ENCODE data around the gene SPDYE4. TPM values are rescaled to one million over a fixed set of nuclear protein-coding genes. Genes with fewer than 3 reads are reported as not detected.
"Not testable (repeated sequence)": the region's sequence is repeated elsewhere in the genome, so short reads cannot be mapped to it uniquely, and the experiment has no call there.

SPDYE4 gene
- total and polyA plus RNA-seq, 2 donors (not counting 1 experiment from before 2014, with no cell fraction given): not detected

- no peaks in the 10 kb centered on the region for H3K36me3 ChIP-seq (replicated peaks in 1 of 2; ENCODE audit: control extremely low read depth in 1 of 2, control insufficient read depth in 1 of 2, extremely low read depth in 1 of 2, insufficient read depth in 2 of 2, low read length in 1 of 2)
- Mint-ChIP-seq H3K4me3 (peak overlapping the region; percentile 76), H3K27ac (peak overlapping the region; percentile 95), H3K27me3 (peaks cover 4% of the 10 kb centered on the region), H3K4me1 (peaks cover 44% of the 10 kb centered on the region), H3K9me3 (ENCODE audit: insufficient read depth) (peaks cover 9% of the 10 kb centered on the region)
- peak overlapping the region; percentile 95 to 97 for H3K27ac ChIP-seq (ENCODE audit: low read length in 2 of 2)
- H3K4me1 ChIP-seq (ENCODE audit: control insufficient read depth in 2 of 2, insufficient read depth in 2 of 2, low read length in 2 of 2): peaks cover 36 to 42% of the 10 kb centered on the region in 2 donors
- no peak overlapping the region for H2AFZ ChIP-seq (ENCODE audit: insufficient read depth, low read depth, low read length, poor library complexity, severe bottlenecking)
- WGBS (ENCODE audit: insufficient coverage): 39% methylated on average over 3 of the region's 3 CpGs
- TF ChIP-seq EZH2 (IDR thresholded peaks at IDR 0.05; ENCODE audit: borderline replicate concordance, insufficient read depth, low read depth, low read length, poor library complexity, severe bottlenecking): no peak
- TF ChIP-seq, protein P1, sequence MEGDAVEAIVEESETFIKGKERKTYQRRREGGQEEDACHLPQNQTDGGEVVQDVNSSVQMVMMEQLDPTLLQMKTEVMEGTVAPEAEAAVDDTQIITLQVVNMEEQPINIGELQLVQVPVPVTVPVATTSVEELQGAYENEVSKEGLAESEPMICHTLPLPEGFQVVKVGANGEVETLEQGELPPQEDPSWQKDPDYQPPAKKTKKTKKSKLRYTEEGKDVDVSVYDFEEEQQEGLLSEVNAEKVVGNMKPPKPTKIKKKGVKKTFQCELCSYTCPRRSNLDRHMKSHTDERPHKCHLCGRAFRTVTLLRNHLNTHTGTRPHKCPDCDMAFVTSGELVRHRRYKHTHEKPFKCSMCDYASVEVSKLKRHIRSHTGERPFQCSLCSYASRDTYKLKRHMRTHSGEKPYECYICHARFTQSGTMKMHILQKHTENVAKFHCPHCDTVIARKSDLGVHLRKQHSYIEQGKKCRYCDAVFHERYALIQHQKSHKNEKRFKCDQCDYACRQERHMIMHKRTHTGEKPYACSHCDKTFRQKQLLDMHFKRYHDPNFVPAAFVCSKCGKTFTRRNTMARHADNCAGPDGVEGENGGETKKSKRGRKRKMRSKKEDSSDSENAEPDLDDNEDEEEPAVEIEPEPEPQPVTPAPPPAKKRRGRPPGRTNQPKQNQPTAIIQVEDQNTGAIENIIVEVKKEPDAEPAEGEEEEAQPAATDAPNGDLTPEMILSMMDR (IDR thresholded peaks at IDR 0.05): no peak
- peak; percentile 22 for ATAC-seq (ENCODE audit: low read depth)
- peaks cover 0 to 17% (median 7%) of the 10 kb centered on the region in 3 donors for H3K9me3 ChIP-seq (ENCODE audit: control extremely low read depth in 1 of 3, control insufficient read depth in 2 of 3, insufficient read depth in 1 of 3, low read length in 2 of 3)
- ChIA-PET CTCF (interaction anchor here (0.7 to 5.3 kb wide), 10 partner anchors 13 to 192 kb away, joined by 3 to 41 read pairs (median 6); no protein-coding TSS in a partner anchor), POLR2A (interaction anchor here (1.1 to 3.1 kb wide), 2 partner anchors 52 to 159 kb away, joined by 7 to 10 read pairs; partner anchors contain the start of gene PIK3R5)
- no peaks in the 10 kb centered on the region for H3K27me3 ChIP-seq (replicated peaks in 1 of 4; ENCODE audit: control extremely low read depth in 1 of 4, control insufficient read depth in 3 of 4, insufficient read depth in 4 of 4, low read length in 3 of 4)
- H3K79me2 ChIP-seq (ENCODE audit: control insufficient read depth, insufficient read depth, low read length): no peaks in the 10 kb centered on the region
- H3K4me3 ChIP-seq (ENCODE audit: control extremely low read depth in 1 of 5, extremely low read depth in 1 of 5, insufficient read depth in 1 of 5, low read depth in 2 of 5, low read length in 4 of 5): peak overlapping the region in 2 of 5 experiments; percentile 5 to 26
- H3K9ac ChIP-seq (ENCODE audit: low read length): peak overlapping the region; percentile 7
- H4K20me1 ChIP-seq (ENCODE audit: control insufficient read depth, insufficient read depth, low read length, poor library complexity, severe bottlenecking): no peaks in the 10 kb centered on the region
- intact Hi-C loops (cut with micrococcal nuclease): no loop called here
- H3K4me2 ChIP-seq (replicated peaks; ENCODE audit: low read depth, low read length, poor library complexity, severe bottlenecking): peak overlapping the region; percentile 75
- DNase-seq: peak; percentile 64
Measured at GRCh38 chr17:8806253-8806925, 48.0 kb upstream of the SPDYE4 start.

DNA sequence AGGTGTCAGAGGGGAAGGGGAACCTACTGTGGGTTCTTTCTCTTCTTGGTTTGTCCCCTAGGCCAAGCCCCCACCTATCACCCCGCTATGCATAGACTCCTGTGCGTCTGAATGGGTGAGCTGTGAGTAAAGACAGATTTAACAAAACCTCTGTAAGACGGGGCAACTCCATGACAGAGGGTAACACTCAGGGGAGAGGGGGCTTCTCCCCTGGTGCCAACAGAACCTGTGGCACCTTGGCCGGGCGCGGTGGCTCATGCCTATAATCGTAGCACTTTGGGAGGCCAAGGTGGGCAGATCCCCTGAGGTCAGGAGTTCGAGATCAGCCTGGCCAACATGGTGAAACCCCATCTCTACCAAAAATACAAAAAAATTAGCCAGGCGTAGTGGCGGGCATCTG lies 47.0 kb upstream of the SPDYE4 start:
- H3K36me3 ChIP-seq (replicated peaks in 1 of 2; ENCODE audit: control extremely low read depth in 1 of 2, control insufficient read depth in 1 of 2, extremely low read depth in 1 of 2, insufficient read depth in 2 of 2, low read length in 1 of 2); H3K9ac ChIP-seq (ENCODE audit: low read length); H3K4me3 ChIP-seq (ENCODE audit: control extremely low read depth in 1 of 5, extremely low read depth in 1 of 5, insufficient read depth in 1 of 5, low read depth in 2 of 5, low read length in 4 of 5); intact Hi-C loops (cut with micrococcal nuclease); H3K27me3 Mint-ChIP-seq; H3K9me3 ChIP-seq (ENCODE audit: control extremely low read depth in 1 of 3, control insufficient read depth in 2 of 3, insufficient read depth in 1 of 3, low read length in 2 of 3); ATAC-seq (ENCODE audit: low read depth); H4K20me1 ChIP-seq (ENCODE audit: control insufficient read depth, insufficient read depth, low read length, poor library complexity, severe bottlenecking); H3K27me3 ChIP-seq (replicated peaks in 1 of 4; ENCODE audit: control extremely low read depth in 1 of 4, control insufficient read depth in 3 of 4, insufficient read depth in 4 of 4, low read length in 3 of 4); DNase-seq; H3K79me2 ChIP-seq (ENCODE audit: control insufficient read depth, insufficient read depth, low read length); H3K4me3 Mint-ChIP-seq; H2AFZ ChIP-seq (ENCODE audit: insufficient read depth, low read depth, low read length, poor library complexity, severe bottlenecking); H3K9me3 Mint-ChIP-seq (ENCODE audit: insufficient read depth): not testable (repeated sequence)
- Histone ChIP-seq H3K27ac (ENCODE audit: low read length in 2 of 2) (peak overlapping the region; percentile 51 to 95), H3K4me2 (replicated peaks; ENCODE audit: low read depth, low read length, poor library complexity, severe bottlenecking) (peak overlapping the region; percentile 75), H3K4me1 (ENCODE audit: control insufficient read depth in 2 of 2, insufficient read depth in 2 of 2, low read length in 2 of 2) (peaks cover 36 to 42% of the 10 kb centered on the region in 2 donors)
- H3K4me1 Mint-ChIP-seq: peaks cover 44% of the 10 kb centered on the region
- ChIA-PET POLR2A (interaction anchor here (3.1 kb wide), 1 partner anchor 160 kb away, joined by 10 read pairs; the partner anchor contains the start of gene PIK3R5), CTCF (interaction anchor here (0.7 to 5.3 kb wide), 5 partner anchors 19 to 193 kb away, joined by 4 to 41 read pairs (median 20); no protein-coding TSS in a partner anchor)
- WGBS (ENCODE audit: insufficient coverage): 94% methylated on average over 3 of the region's 10 CpGs
- peak overlapping the region; percentile 95 for H3K27ac Mint-ChIP-seq
